Astrocyte (in vitro differentiated cells and primary cell): ENCODE results near the gene ZNF341.
"Not testable (repeated sequence)": the region's sequence is repeated elsewhere in the genome, so short reads cannot be mapped to it uniquely, and the experiment has no call there.

Experiments
- CTCF ChIP-seq: IDR thresholded peaks from 2 replicates; pipeline ENCODE4 v1.5.1; 2011; ENCODE audit warnings: low read depth, mild to moderate bottlenecking, inconsistent platforms, low read length, moderate library complexity; ENCODE audit not compliant: insufficient read depth
- EZH2 ChIP-seq: IDR thresholded peaks from 2 replicates; pipeline ENCODE4 v1.6.1; 2012; ENCODE audit warnings: mild to moderate bottlenecking, low read length, inconsistent platforms; ENCODE audit not compliant: insufficient read depth

- not testable (repeated sequence) for TF ChIP-seq EZH2, CTCF
These were observed 32.8 kb upstream of the ZNF341 start for GRCh38 chr20:33698966-33699365.
